ENCODE data around the gene MAPT. TPM values are rescaled to one million over a fixed set of nuclear protein-coding genes. Genes with fewer than 3 reads are reported as not detected.

The MAPT gene
- total and polyA plus RNA-seq, 2 of the 13 experiments (the other 11 are each of a cell fraction or from before 2014, with no cell fraction given) = 2.1 to 2.8 TPM

GRCh38 chr17:45948881-45949624 lies 54.7 kb downstream of the MAPT start (continued):
- 0 out of 2 replicates have a peak, but pooled peaks have one; percentile 39 for TF ChIP-seq SNAPC4 (CRISPR knock-in tag; IDR thresholded peaks at IDR 0.05)
- peak; percentile 47; the same call in 1 of the 2 replicates for TF ChIP-seq KMT2B (CRISPR knock-in tag; IDR thresholded peaks at IDR 0.05)
- 0 out of 2 replicates have a peak, but pooled peaks have one; percentile 66 for TF ChIP-seq ZNF275 (CRISPR knock-in tag; IDR thresholded peaks at IDR 0.05; ENCODE audit: borderline replicate concordance)
- no peak for TF ChIP-seq ZNF282 (IDR thresholded peaks at IDR 0.05; ENCODE audit: partially characterized antibody)
- peak; percentile 68; the same call in 1 of the 2 replicates for TF ChIP-seq SALL2 (CRISPR knock-in tag; IDR thresholded peaks at IDR 0.05)
- TF ChIP-seq CENPX (CRISPR knock-in tag; IDR thresholded peaks at IDR 0.05) = no peak
- no peak for TF ChIP-seq ZBTB39 (CRISPR knock-in tag; IDR thresholded peaks at IDR 0.05)
- no peak for TF ChIP-seq HOXA7 (CRISPR knock-in tag; IDR thresholded peaks at IDR 0.05)
- no peak for TF ChIP-seq BATF2 (CRISPR knock-in tag; IDR thresholded peaks at IDR 0.05)
- TF ChIP-seq AHDC1 (CRISPR knock-in tag; IDR thresholded peaks at IDR 0.05; ENCODE audit: borderline replicate concordance) = no peak
- TF ChIP-seq SYNCRIP (IDR thresholded peaks at IDR 0.05; ENCODE audit: insufficient read depth, low read depth, low read length) = no peak

All from HepG2 (cell line).